GM12878 (cell line): Measurements from ENCODE around the gene HSF5. TPM values are rescaled to one million over a fixed set of nuclear protein-coding genes. Genes with fewer than 3 reads are reported as not detected.

Experiments
- ASH2L ChIP-seq: fragments of 300-600, 200-600 bp; sonication (generic); IDR thresholded peaks from 2 replicates; pipeline ENCODE4 v1.6.1; 2017; ENCODE audit warnings: low read depth, mild to moderate bottlenecking, borderline replicate concordance
- BHLHE40 ChIP-seq, 2 experiments: fragments of 450-650 bp in 1 of 2; IDR thresholded peaks; 2 replicates each; pipeline ENCODE4 v1.6.1; 2011 to 2017; ENCODE audit warnings: low read depth in 2 of 2, borderline replicate concordance in 1 of 2, improper control_type of control experiment in 1 of 2, low read length in 1 of 2, mild to moderate bottlenecking in 1 of 2
- E4F1 ChIP-seq: fragments of 450-650 bp; IDR thresholded peaks from 2 replicates; pipeline ENCODE4 v1.6.1; 2018; ENCODE audit warnings: borderline replicate concordance, mild to moderate bottlenecking; ENCODE audit not compliant: partially characterized antibody
- NR2C1 ChIP-seq: fragments of 450-650 bp; IDR thresholded peaks from 2 replicates; pipeline ENCODE4 v1.6.1; 2017; ENCODE audit warnings: antibody characterized with exemption, mild to moderate bottlenecking, moderate library complexity
- NR2F1 ChIP-seq: fragments of 450-650 bp; conservative IDR thresholded peaks from 2 replicates; pipeline ENCODE4 v1.6.1; 2017; ENCODE audit warnings: mild to moderate bottlenecking
- PAX5 ChIP-seq: IDR thresholded peaks from 2 replicates; pipeline ENCODE4 v1.6.1; 2011; ENCODE audit warnings: low read depth, low read length, borderline replicate concordance
- POLR2A ChIP-seq: IDR thresholded peaks from 2 replicates; pipeline ENCODE4 v1.6.1; 2011; ENCODE audit warnings: low read depth, mild to moderate bottlenecking, low read length
- RCOR1 ChIP-seq: conservative IDR thresholded peaks from 2 replicates; pipeline ENCODE4 v1.6.1; 2012; ENCODE audit warnings: low read depth, low read length, improper control_type of control experiment
- RELB ChIP-seq: fragments of 450-650 bp; IDR thresholded peaks from 2 replicates; pipeline ENCODE4 v1.6.1; 2017; ENCODE audit warnings: low read depth, mild to moderate bottlenecking, moderate library complexity
- YBX1 ChIP-seq: fragments of 450-650 bp; IDR thresholded peaks from 2 replicates; pipeline ENCODE4 v1.6.1; 2016; ENCODE audit warnings: antibody characterized with exemption
- polyA plus RNA-seq, 11 experiments: library from polyadenylated mRNA; depleted of rRNA in 4 of 11; unstranded in 6 of 11; stranded (reverse) in 5 of 11; fragments of >200 nt; fragmentation: Nextera tagmentation in 4 of 11; fragmentation: Illumina TruSeq in 1 of 11; extraction: Ambion mirVana in 4 of 11; extraction: Trizol in 1 of 11; gene quantifications; 1 replicate in 1 of 11; 2 replicates in 10 of 11; pipeline versions ENCODE4 v1.2.1 to v1.2.3, GENCODE V29; 2011 to 2016; ENCODE audit warnings: inconsistent platforms in 2 of 11, missing spikeins in 2 of 11, low read depth in 1 of 11
- total RNA-seq, 4 experiments: library from RNA; depleted of rRNA in 3 of 4; stranded (reverse); fragments of >200 nt in 3 of 4; fragmentation: Illumina TruSeq in 1 of 4; extraction: Trizol in 1 of 4; gene quantifications; 2 replicates each; pipeline versions ENCODE4 v1.2.1 to v1.2.3, GENCODE V29; 2013 to 2021

Gene HSF5
- total and polyA plus RNA-seq, 10 of the 15 experiments (the other 5 are each of a cell fraction or from before 2014, with no cell fraction given) = 0.02 to 0.18 (median 0.06) TPM; not detected in 4

- TF ChIP-seq YBX1 = no peak
- TF ChIP-seq BHLHE40 (IDR thresholded peaks at IDR 0.05; ENCODE audit: borderline replicate concordance in 1 of 2, low read depth in 2 of 2, low read length in 1 of 2) = peak in 1 of 2 experiments; percentile 65; a peak in 2 of 4 replicates
- TF ChIP-seq NR2C1 = peak; percentile 23; the same call in 1 of the 2 replicates
- peak; percentile 86 for TF ChIP-seq POLR2A
- 0 out of 2 replicates have a peak, but pooled peaks have one; percentile 14 for TF ChIP-seq RELB
- TF ChIP-seq PAX5 = peak; percentile 58; the same call in 1 of the 2 replicates
- 0 out of 2 replicates have a peak, but pooled peaks have one; percentile 46 for TF ChIP-seq ASH2L
- TF ChIP-seq E4F1 = peak; percentile 84
- 0 out of 2 replicates have a peak, but pooled peaks have one; percentile 16 for TF ChIP-seq RCOR1
- TF ChIP-seq NR2F1 = peak; percentile 81
These were observed 29.2 kb upstream of the HSF5 start (continued) for GRCh38 chr17:58517378-58517927.
